IMR-90 (cell line): Measurements from ENCODE around the gene SIRT2. TPM values are rescaled to one million over a fixed set of nuclear protein-coding genes. Genes with fewer than 3 reads are reported as not detected.

Source experiments
- ATAC-seq: fragments of 200-7000 bp; cut with Tn5 transposase; 2 replicates; pipeline ENCODE4 v1.9.1; 2020; ENCODE audit warnings: low read depth, mild to moderate bottlenecking, moderate library complexity
- BruUV-seq: library from RNA; stranded (reverse); fragments of 400-500 nt; replicated peaks from 2 replicates; lab custom pipeline; 2021; lab: Mats Ljungman, UMichigan
- CTCF ChIA-PET: fragments of 300-600 bp; formaldehyde crosslinking; extraction: SDS; loops from one replicate; lab custom pipeline; 2021; ENCODE audit warnings: antibody characterized with exemption; lab: Yijun Ruan, JAX
- POLR2A ChIA-PET: fragments of 300-600 bp; sonication (Branson Sonifier 250); formaldehyde crosslinking; loops from one replicate; lab custom pipeline; 2022; ENCODE audit warnings: antibody characterized with exemption; ENCODE audit not compliant: unreplicated experiment; lab: Charles Lee
- DNase-seq: peaks from one replicate; pipeline ENCODE4 v3.0.0; 2013
- H2AFZ ChIP-seq: replicated peaks from 2 replicates; pipeline ENCODE3; 2013; ENCODE audit warnings: low read length, mild to moderate bottlenecking; ENCODE audit not compliant: poor library complexity
- H2AK5ac ChIP-seq: 2 replicates; pipeline ENCODE4 v1.6.1; 2013; ENCODE audit warnings: low read depth, low read length, inconsistent platforms
- H2AK9ac ChIP-seq: replicated peaks from 2 replicates; pipeline ENCODE3; 2013; ENCODE audit warnings: mild to moderate bottlenecking, low read depth, low read length, moderate library complexity; ENCODE audit not compliant: poor library complexity
- H2BK120ac ChIP-seq: 2 replicates; pipeline ENCODE4 v1.6.1; 2013; ENCODE audit warnings: low read depth, low read length, inconsistent platforms
- H2BK15ac ChIP-seq: 3 replicates; pipeline ENCODE4 v1.6.1; 2013; ENCODE audit warnings: low read depth, low read length, inconsistent platforms
- H2BK20ac ChIP-seq: 2 replicates; pipeline ENCODE4 v1.6.1; 2013; ENCODE audit warnings: low read depth, mild to moderate bottlenecking, inconsistent platforms, low read length, moderate library complexity
- H2BK5ac ChIP-seq: 2 replicates; pipeline ENCODE4 v1.6.1; 2013; ENCODE audit warnings: mild to moderate bottlenecking, low read depth, low read length, inconsistent platforms; ENCODE audit not compliant: poor library complexity, severe bottlenecking
- H3K14ac ChIP-seq: replicated peaks from 2 replicates; pipeline ENCODE4 v1.6.1; 2013; ENCODE audit warnings: low read depth, low read length, inconsistent platforms
- H3K18ac ChIP-seq: 2 replicates; pipeline ENCODE4 v1.6.1; 2013; ENCODE audit warnings: low read depth, low read length, control low read depth
- H3K23ac ChIP-seq: 2 replicates; pipeline ENCODE4 v1.6.1; 2013; ENCODE audit warnings: low read depth, low read length, inconsistent platforms
- H3K27ac ChIP-seq: 2 replicates; pipeline ENCODE4 v1.5.1; 2013; ENCODE audit warnings: mild to moderate bottlenecking, control low read depth, low read length; ENCODE audit not compliant: insufficient read depth
- H3K27me3 ChIP-seq: 2 replicates; pipeline ENCODE4 v1.6.1; 2013; ENCODE audit warnings: low read length; ENCODE audit not compliant: control insufficient read depth, insufficient read depth
- H3K36me3 ChIP-seq: 2 replicates; pipeline ENCODE4 v1.6.1; 2013; ENCODE audit warnings: low read length, mixed read lengths; ENCODE audit not compliant: control insufficient read depth, insufficient read depth
- H3K4ac ChIP-seq: 2 replicates; pipeline ENCODE4 v1.6.1; 2013; ENCODE audit warnings: low read depth, low read length, inconsistent platforms
- H3K4me1 ChIP-seq: 2 replicates; pipeline ENCODE4 v1.6.1; 2013; ENCODE audit warnings: low read length, mixed read lengths; ENCODE audit not compliant: control insufficient read depth, insufficient read depth
- H3K4me2 ChIP-seq: 2 replicates; pipeline ENCODE4 v1.6.1; 2013; ENCODE audit warnings: low read depth, mild to moderate bottlenecking, control low read depth, low read length, moderate library complexity
- H3K4me3 ChIP-seq: 2 replicates; pipeline ENCODE4 v1.5.1; 2013; ENCODE audit warnings: low read depth, mild to moderate bottlenecking, control low read depth, low read length, moderate library complexity; ENCODE audit not compliant: insufficient read depth
- H3K56ac ChIP-seq: 2 replicates; pipeline ENCODE4 v1.6.1; 2013; ENCODE audit warnings: low read length, inconsistent platforms; ENCODE audit not compliant: insufficient read depth; ENCODE audit errors: extremely low read depth
- H3K79me1 ChIP-seq, 2 experiments: 2 replicates each; pipeline ENCODE4 v1.6.1; 2013; ENCODE audit warnings: low read length in 2 of 2, inconsistent platforms in 1 of 2, low read depth in 1 of 2
- H3K9ac ChIP-seq: 2 replicates; pipeline ENCODE4 v1.6.1; 2013; ENCODE audit warnings: low read depth, low read length, control low read depth
- H3K9me1 ChIP-seq: 2 replicates; pipeline ENCODE4 v1.6.1; 2013; ENCODE audit warnings: low read length, inconsistent platforms; ENCODE audit not compliant: insufficient read depth
- H3K9me3 ChIP-seq: 2 replicates; pipeline ENCODE4 v1.6.1; 2013; ENCODE audit warnings: low read length; ENCODE audit not compliant: control insufficient read depth, insufficient read depth
- H4K20me1 ChIP-seq: 2 replicates; pipeline ENCODE4 v1.6.1; 2013; ENCODE audit warnings: low read length, inconsistent platforms; ENCODE audit not compliant: insufficient read depth
- H4K5ac ChIP-seq: 2 replicates; pipeline ENCODE4 v1.6.1; 2013; ENCODE audit warnings: mild to moderate bottlenecking, low read depth, low read length, control low read depth
- H4K8ac ChIP-seq, 2 experiments: 2 replicates each; pipeline ENCODE4 v1.6.1; 2013; ENCODE audit warnings: low read depth in 2 of 2, low read length in 2 of 2, control low read depth in 1 of 2, inconsistent platforms in 1 of 2
- H4K91ac ChIP-seq: 2 replicates; pipeline ENCODE4 v1.6.1; 2013; ENCODE audit warnings: low read depth, low read length, inconsistent platforms; ENCODE audit not compliant: insufficient read depth
- BHLHE40 ChIP-seq: fragments of 150-350 bp; IDR thresholded peaks from 2 replicates; pipeline ENCODE4 v1.6.1; 2016; ENCODE audit warnings: mild to moderate bottlenecking, low read depth, low read length
- CEBPB ChIP-seq: IDR thresholded peaks from 2 replicates; pipeline ENCODE4 v1.6.1; 2012; ENCODE audit warnings: low read depth, low read length, improper control_type of control experiment
- POLR2A ChIP-seq: IDR thresholded peaks from 2 replicates; pipeline ENCODE4 v1.6.1; 2012; ENCODE audit warnings: mild to moderate bottlenecking, low read depth, low read length
- SMC3 ChIP-seq: fragments of 150-350 bp; IDR thresholded peaks from 2 replicates; pipeline ENCODE4 v1.6.1; 2016; ENCODE audit warnings: low read depth, mild to moderate bottlenecking, antibody characterized with exemption, low read length, moderate library complexity
- WGBS, 2 experiments: methylation state at CpG; one replicate each; pipeline versions ENCODE4 v1.1.5 to v1.1.7; 2013; ENCODE audit warnings: missing lambda C conversion rate in 2 of 2; ENCODE audit not compliant: insufficient read length in 1 of 2; ENCODE audit errors: extremely low coverage in 2 of 2; 5-methylcytosine and 5-hydroxymethylcytosine counted together
- dilution Hi-C: fragments of 300-500 bp; cut with HindIII; formaldehyde crosslinking; loops from one replicate; pipeline ENCODE4 v1.14.3; 2018; ENCODE audit warnings: low sequenced_read_pairs; ENCODE audit not compliant: unreplicated experiment
- in situ Hi-C: fragments of 300-500 bp; cut with MboI; formaldehyde crosslinking; loops from 3 replicates; pipeline ENCODE4 v1.14.3; 2019; ENCODE audit warnings: low sequenced_read_pairs, inconsistent platforms, mixed read lengths
- intact Hi-C: fragments of 100-400 bp; cut with micrococcal nuclease; formaldehyde crosslinking; loops from 2 replicates; pipeline ENCODE4 v1.10.0; 2022
- polyA plus RNA-seq, 3 experiments: library from polyadenylated mRNA; depleted of rRNA; stranded (reverse); fragments of >200 nt; gene quantifications; 2 replicates each; pipeline ENCODE4 v1.2.3, GENCODE V29; 2012; ENCODE audit warnings: low replicate concordance in 1 of 3
- total RNA-seq: library from RNA; depleted of rRNA; stranded (reverse); fragments of >200 nt; gene quantifications from 2 replicates; pipeline ENCODE4 v1.2.3, GENCODE V29; 2012

The SIRT2 gene
- total and polyA plus RNA-seq, 2 of the 4 experiments (the other 2 are of a cell fraction): 43.0 to 50.0 TPM

- H3K14ac ChIP-seq: no peak overlapping the region
- H3K4me3 ChIP-seq: no peak overlapping the region
- no peak overlapping the region for H3K56ac ChIP-seq
- ATAC-seq: no peak
- POLR2A ChIA-PET: no interaction called here
- no peak overlapping the region for H3K9ac ChIP-seq
- no peak overlapping the region for H4K91ac ChIP-seq
- H3K27me3 ChIP-seq: peaks cover 4% of the 10 kb centered on the region; the same call in 1 of the 2 replicates
- no peak for DNase-seq
- intact Hi-C loops: no loop called here
- H2BK20ac ChIP-seq: no peak overlapping the region
- WGBS, 2 experiments: 94% methylated on average over 9 of the region's 12 CpGs; no CpG with 5 or more reads in 1 of the 2 experiments
- no peak for TF ChIP-seq CEBPB
- no peak for TF ChIP-seq BHLHE40
- TF ChIP-seq POLR2A: no peak
- TF ChIP-seq SMC3: no peak
- H3K79me1 ChIP-seq: no peaks in the 10 kb centered on the region
- no peaks in the 10 kb centered on the region for H3K4me1 ChIP-seq
- no peak overlapping the region for H2BK120ac ChIP-seq
- H2BK15ac ChIP-seq: no peak overlapping the region
- in situ Hi-C loops: loop anchor here (25.0 kb wide), 1 partner anchor 173 kb away; the partner anchor contains the start of gene CAPN12
- H4K8ac ChIP-seq: no peak overlapping the region
- H4K20me1 ChIP-seq: no peaks in the 10 kb centered on the region
- no peak overlapping the region for H4K5ac ChIP-seq
- H3K23ac ChIP-seq: no peak overlapping the region
- H3K36me3 ChIP-seq: peaks cover 20% of the 10 kb centered on the region
- H2AK5ac ChIP-seq: no peak overlapping the region
- dilution Hi-C loops: no loop called here
- H3K9me3 ChIP-seq: no peaks in the 10 kb centered on the region; the same call in 1 of the 2 replicates
- no peak overlapping the region for H3K4me2 ChIP-seq
- H3K4ac ChIP-seq: no peak overlapping the region
- no peak overlapping the region for H3K18ac ChIP-seq
- no peak overlapping the region for H2AK9ac ChIP-seq
- no peaks in the 10 kb centered on the region for H3K9me1 ChIP-seq
- H2BK5ac ChIP-seq: no peak overlapping the region
- BruUV-seq: no TSS peak
- no peak overlapping the region for H2AFZ ChIP-seq
- CTCF ChIA-PET: interaction anchor here (0.5 kb wide), 1 partner anchor 458 kb away, joined by 8 read pairs; no protein-coding TSS in a partner anchor
- H3K27ac ChIP-seq: no peak overlapping the region
Measured at GRCh38 chr19:38910488-38910887, 11.1 kb upstream of the SIRT2 start.
